ENCODE measurements around the gene PGBD1.

GRCh38 chr6:28232785-28233184, 48.6 kb upstream of the PGBD1 start:
- TF ChIP-seq CTCF (conservative IDR thresholded peaks at IDR 0.05; ENCODE audit: low read depth in 2 of 2) (no peak), POLR2AphosphoS5 (IDR thresholded peaks at IDR 0.05; ENCODE audit: low read depth) (no peak), EZH2 (IDR thresholded peaks at IDR 0.05; ENCODE audit: low read depth, unreplicated experiment) (no peak), CREB1 (CRISPR knock-in tag; IDR thresholded peaks at IDR 0.05; ENCODE audit: low read depth) (no peak), ETS1 (IDR thresholded peaks at IDR 0.05) (no peak), JUNB (IDR thresholded peaks at IDR 0.05; ENCODE audit: unreplicated experiment) (no peak), EZH2phosphoT487 (IDR thresholded peaks at IDR 0.05; ENCODE audit: unreplicated experiment) (no peak), REST (IDR thresholded peaks at IDR 0.05; ENCODE audit: unreplicated experiment) (no peak), NANOG (IDR thresholded peaks at IDR 0.05; ENCODE audit: borderline replicate concordance) (no peak), ZNF114 (CRISPR knock-in tag; IDR thresholded peaks at IDR 0.05) (no peak), ZNF462 (CRISPR knock-in tag; IDR thresholded peaks at IDR 0.05) (no peak), STAT1 (IDR thresholded peaks at IDR 0.05; ENCODE audit: unreplicated experiment) (no peak), ZNF331 (CRISPR knock-in tag; IDR thresholded peaks at IDR 0.05; ENCODE audit: low read depth) (no peak)

Measured in GM23338 (cell line).